ENCODE measurements around the gene OAT. TPM values are rescaled to one million over a fixed set of nuclear protein-coding genes. Genes with fewer than 3 reads are reported as not detected.

OAT gene
- total RNA-seq, 1 experiment from 2014 or later = 67.9 TPM

DNA sequence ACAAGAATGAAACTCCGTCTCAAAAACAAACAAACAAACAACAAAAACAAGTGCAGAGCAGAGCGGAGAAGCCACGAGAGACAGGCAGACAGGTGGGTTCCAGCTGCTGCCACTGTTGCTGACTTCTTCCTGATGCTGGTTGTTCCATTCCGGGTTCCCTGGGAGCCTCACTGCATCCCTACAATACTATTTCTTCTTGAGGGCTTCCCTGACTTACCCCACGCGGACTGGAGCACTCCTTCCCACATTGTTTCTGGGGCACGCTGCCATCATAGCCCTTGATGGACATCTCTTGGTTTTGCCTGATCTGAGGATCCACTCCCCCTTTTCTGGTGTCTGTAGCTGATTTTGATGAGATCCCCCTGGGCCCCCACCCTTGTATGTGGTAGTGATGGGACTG lies 36.7 kb upstream of the OAT start:
- Histone ChIP-seq H3K9me3 (ENCODE audit: control insufficient read depth, low read depth, low read length) (no peaks in the 10 kb centered on the region), H3K4me2 (ENCODE audit: insufficient read depth, insufficient read length, low read length) (no peak overlapping the region), H2AK5ac (ENCODE audit: insufficient read length, low read length) (no peak overlapping the region), H3K56ac (ENCODE audit: insufficient read length, low read depth, low read length) (no peak overlapping the region), H2AFZ (ENCODE audit: low read length) (no peak overlapping the region), H3K79me1 (ENCODE audit: insufficient read depth, low read depth, low read length, poor library complexity, severe bottlenecking) (no peaks in the 10 kb centered on the region), H3K27me3 (ENCODE audit: insufficient read depth, low read length) (peaks cover 1% of the 10 kb centered on the region; the same call in 1 of the 2 replicates), H4K5ac (ENCODE audit: insufficient read length, low read depth, low read length) (no peak overlapping the region), H2BK12ac (ENCODE audit: insufficient read length, low read depth, low read length) (no peak overlapping the region), H2BK120ac (ENCODE audit: low read depth, low read length, poor library complexity, severe bottlenecking) (no peak overlapping the region), H3K79me2 (ENCODE audit: insufficient read depth, low read length) (no peaks in the 10 kb centered on the region), H3K9ac (ENCODE audit: extremely low read depth, insufficient read length, low read length) (no peak overlapping the region), H4K20me1 (ENCODE audit: control insufficient read depth, insufficient read depth, insufficient read length) (no peaks in the 10 kb centered on the region), H3K4me1 (ENCODE audit: insufficient read depth, low read length) (peaks cover 27% of the 10 kb centered on the region), H3K14ac (ENCODE audit: insufficient read depth, low read length) (no peak overlapping the region), H3K23me2 (ENCODE audit: insufficient read length, low read depth, low read length, poor library complexity, severe bottlenecking) (peaks cover under 1% of the 10 kb centered on the region), H3K18ac (ENCODE audit: insufficient read length, low read depth, low read length) (no peak overlapping the region), H4K91ac (ENCODE audit: insufficient read length, low read depth, low read length) (no peak overlapping the region), H2BK20ac (ENCODE audit: low read depth, low read length, poor library complexity, severe bottlenecking) (no peak overlapping the region), H3T11ph (ENCODE audit: low read length) (no peak overlapping the region), H2BK15ac (ENCODE audit: low read depth, low read length) (no peak overlapping the region), H4K8ac (replicated peaks; ENCODE audit: insufficient read length, low read depth, low read length) (no peak overlapping the region), H3K4ac (ENCODE audit: low read depth, low read length) (no peak overlapping the region), H3K23ac (ENCODE audit: insufficient read length, low read depth, low read length) (no peak overlapping the region), H3K27ac (ENCODE audit: insufficient read length, low read depth, low read length) (no peak overlapping the region), H2BK5ac (ENCODE audit: insufficient read length, low read length) (no peak overlapping the region)
- Mint-ChIP-seq H3K27me3 (ENCODE audit: low read depth) (peaks cover 58% of the 10 kb centered on the region), H3K4me3 (no peak overlapping the region), H3K4me1 (peaks cover 72 to 85% of the 10 kb centered on the region in 2 experiments), H3K27ac (peak overlapping the region in 1 of 3 experiments; percentile 15; a peak in 1 of 7 replicates), H3K9me3 (no peaks in the 10 kb centered on the region; a peak in 2 of 5 replicates), H3K36me3 (ENCODE audit: insufficient read depth in 1 of 3, low read depth in 3 of 3) (no peaks in the 10 kb centered on the region)
- DNase-seq = peak; percentile 28
- TF ChIP-seq, protein P1, sequence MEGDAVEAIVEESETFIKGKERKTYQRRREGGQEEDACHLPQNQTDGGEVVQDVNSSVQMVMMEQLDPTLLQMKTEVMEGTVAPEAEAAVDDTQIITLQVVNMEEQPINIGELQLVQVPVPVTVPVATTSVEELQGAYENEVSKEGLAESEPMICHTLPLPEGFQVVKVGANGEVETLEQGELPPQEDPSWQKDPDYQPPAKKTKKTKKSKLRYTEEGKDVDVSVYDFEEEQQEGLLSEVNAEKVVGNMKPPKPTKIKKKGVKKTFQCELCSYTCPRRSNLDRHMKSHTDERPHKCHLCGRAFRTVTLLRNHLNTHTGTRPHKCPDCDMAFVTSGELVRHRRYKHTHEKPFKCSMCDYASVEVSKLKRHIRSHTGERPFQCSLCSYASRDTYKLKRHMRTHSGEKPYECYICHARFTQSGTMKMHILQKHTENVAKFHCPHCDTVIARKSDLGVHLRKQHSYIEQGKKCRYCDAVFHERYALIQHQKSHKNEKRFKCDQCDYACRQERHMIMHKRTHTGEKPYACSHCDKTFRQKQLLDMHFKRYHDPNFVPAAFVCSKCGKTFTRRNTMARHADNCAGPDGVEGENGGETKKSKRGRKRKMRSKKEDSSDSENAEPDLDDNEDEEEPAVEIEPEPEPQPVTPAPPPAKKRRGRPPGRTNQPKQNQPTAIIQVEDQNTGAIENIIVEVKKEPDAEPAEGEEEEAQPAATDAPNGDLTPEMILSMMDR (conservative IDR thresholded peaks at IDR 0.05) = no peak
- no CpG with 5 or more reads among the region's 7 CpGs for WGBS (ENCODE audit: extremely low coverage, insufficient read length, low lambda C conversion rate)
